Lung (tissue), 12 donors: Measurements from ENCODE around the gene MTA1. TPM values are rescaled to one million over a fixed set of nuclear protein-coding genes. Genes with fewer than 3 reads are reported as not detected.
A peak's percentile ranks its signal among the peaks of the same experiment; 100 is the strongest.

Experiments used
- ATAC-seq: fragments of 200-7000 bp; cut with Tn5 transposase; one replicate; pipeline ENCODE4 v1.9.1; 2020; ENCODE audit warnings: moderate number of reproducible peaks; ENCODE audit not compliant: insufficient read depth, low FRiP score
- DNase-seq, 3 donors: peaks; one replicate each; pipeline ENCODE4 v3.0.0-alpha.2; 2013 to 2017
- H3K27ac ChIP-seq, 2 donors: one replicate each; pipeline ENCODE4 v1.5.1; 2013; ENCODE audit warnings: mild to moderate bottlenecking in 2 of 2, moderate library complexity in 2 of 2, control low read depth in 1 of 2, inconsistent platforms in 1 of 2, low read depth in 1 of 2, low read length in 1 of 2
- H3K27me3 ChIP-seq, 3 donors: one replicate each; pipeline ENCODE4 v1.5.1; 2013; ENCODE audit warnings: low read length in 2 of 3; ENCODE audit not compliant: control insufficient read depth in 3 of 3, insufficient read depth in 3 of 3
- H3K36me3 ChIP-seq, 4 donors: one replicate each; pipeline ENCODE4 v1.5.1; 2013; ENCODE audit warnings: low read length in 4 of 4, mild to moderate bottlenecking in 1 of 4, moderate library complexity in 1 of 4; ENCODE audit not compliant: control insufficient read depth in 4 of 4, insufficient read depth in 4 of 4
- H3K4me1 ChIP-seq, 5 donors: one replicate each; pipeline ENCODE4 v1.5.1; 2013; ENCODE audit warnings: low read length in 5 of 5, mild to moderate bottlenecking in 2 of 5, moderate library complexity in 1 of 5; ENCODE audit not compliant: control insufficient read depth in 5 of 5, insufficient read depth in 5 of 5
- H3K4me3 ChIP-seq: one replicate; pipeline ENCODE4 v1.5.1; 2013; ENCODE audit warnings: mild to moderate bottlenecking, control low read depth, moderate library complexity
- H3K9ac ChIP-seq, 2 donors: one replicate each; pipeline ENCODE4 v1.5.1; 2013; ENCODE audit warnings: low read length in 2 of 2, control low read depth in 1 of 2; ENCODE audit not compliant: insufficient read depth in 1 of 2
- H3K9me3 ChIP-seq, 4 donors: one replicate each; pipeline ENCODE4 v1.5.1; 2013; ENCODE audit warnings: low read length in 3 of 4, mild to moderate bottlenecking in 1 of 4, moderate library complexity in 1 of 4; ENCODE audit not compliant: control insufficient read depth in 4 of 4, insufficient read depth in 3 of 4
- WGBS, 2 donors: extraction: QIAGEN DNeasy Blood & Tissue Kit; methylation state at CpG; one replicate each; pipeline ENCODE4 v1.1.7; 2013; 5-methylcytosine and 5-hydroxymethylcytosine counted together
- polyA plus RNA-seq, 2 donors: library from polyadenylated mRNA; stranded (reverse); fragments of 200-250 nt; gene quantifications; one replicate each; pipeline ENCODE4 v1.2.1, GENCODE V29; 2013
- total RNA-seq, 2 donors: library from RNA; depleted of rRNA in 1 of 2; stranded (reverse); fragments of >200 nt in 1 of 2; gene quantifications; one replicate each; pipeline ENCODE4 v1.2.1, GENCODE V29; 2014 to 2021
- TF ChIP-seq, protein P1 (sequence below): IDR thresholded peaks from 2 replicates; pipeline ENCODE4 v1.5.1; 2012; ENCODE audit warnings: mild to moderate bottlenecking; ENCODE audit errors: control extremely low read depth, extremely low read depth
- donor health status: control.
- donor health status: control.
- donor health status: Bipolar disorder and iron deficiency.
- donor health status: healthy.
- donor health status: DM: yes; HTN: yes; CAD: no.

Gene MTA1
- total and polyA plus RNA-seq, 4 donors = 40.2 to 113 (median 63.6) TPM

DNA sequence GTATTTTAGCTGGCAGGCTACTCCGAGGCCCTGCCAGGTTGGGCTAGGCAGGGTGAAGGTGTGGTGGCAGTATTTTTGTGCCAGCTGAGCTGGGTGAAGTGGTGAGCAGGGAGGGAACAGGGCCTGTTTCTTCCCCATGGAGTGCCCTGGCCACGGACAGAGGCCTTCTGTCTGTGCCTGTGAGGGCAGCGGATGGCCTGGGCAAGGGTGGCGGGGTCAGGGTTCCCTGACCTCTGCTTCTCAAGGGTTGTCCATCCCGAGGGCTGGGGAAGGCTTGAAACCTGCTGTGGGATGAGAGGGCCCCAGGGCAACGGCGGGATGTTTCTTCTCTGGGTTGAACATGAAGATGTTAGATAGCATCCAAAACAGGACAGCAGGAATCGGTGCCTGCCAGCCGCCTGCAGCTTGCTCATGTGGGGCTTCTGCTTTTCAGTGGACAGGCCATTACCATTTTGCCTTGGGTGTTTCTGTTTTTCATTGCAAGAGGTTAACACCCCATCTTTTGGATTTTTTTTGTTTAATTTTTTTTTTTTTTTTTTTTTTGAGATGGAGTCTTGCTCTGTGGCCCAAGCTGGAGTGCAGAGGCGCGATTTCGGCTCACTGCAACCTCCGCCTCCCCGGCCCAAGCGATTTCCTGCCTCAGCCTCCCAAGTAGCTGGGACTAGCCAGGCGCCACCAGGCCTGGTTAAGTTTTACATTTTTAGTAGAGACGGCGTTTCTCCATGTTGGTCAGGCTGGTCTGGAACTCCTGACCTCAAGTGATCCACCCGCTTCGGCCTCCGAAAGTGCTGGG lies 3.3 kb downstream of the MTA1 start:
- peak in 1 of 3 donors; percentile 19 for DNase-seq

DNA sequence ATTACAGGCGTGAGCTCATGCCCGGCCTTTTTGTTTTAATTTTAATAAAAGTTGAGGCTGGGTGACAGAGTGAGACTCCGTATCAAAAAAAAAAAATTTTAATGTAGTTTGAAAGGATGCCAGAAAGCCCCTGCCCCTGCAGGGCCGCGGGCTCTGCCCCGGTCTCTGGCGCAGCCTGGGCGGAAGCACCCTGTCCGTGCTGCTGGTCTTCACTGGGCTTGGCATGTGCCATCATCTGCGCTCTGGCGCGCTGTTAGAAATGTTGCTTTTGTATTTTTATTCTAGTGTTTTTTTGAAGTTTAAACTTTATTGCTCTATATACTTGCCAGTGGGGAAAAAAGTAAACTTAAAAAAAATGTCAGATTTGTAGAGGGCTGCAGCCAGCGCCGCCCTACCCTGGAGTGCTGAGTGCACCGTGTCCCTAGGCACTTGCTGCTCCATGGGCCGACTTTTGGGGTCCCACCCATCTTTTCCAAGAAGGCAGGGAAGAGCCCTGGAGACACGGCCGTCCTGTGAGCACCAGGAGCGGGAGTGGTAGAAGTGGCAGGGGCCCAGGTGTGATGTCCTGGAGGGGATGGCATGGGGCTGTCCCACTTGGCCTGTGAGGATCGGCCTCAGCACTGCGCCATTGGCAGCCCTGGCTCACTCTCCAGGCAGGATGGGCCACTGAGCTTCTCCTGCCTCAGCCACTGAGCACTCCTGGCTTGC lies 4.0 kb downstream of the MTA1 start:
- 95% methylated on average over 21 of the region's 21 CpGs for WGBS, 2 donors
- peaks cover 0 to 30% (median 3%) of the 10 kb centered on the region in 5 donors for H3K4me1 ChIP-seq

More for the DNA sequence above, 3.3 kb downstream of the MTA1 start:
- Histone ChIP-seq H3K4me3 (no peak overlapping the region), H3K9ac (no peak overlapping the region), H3K4me1 (peaks cover 0 to 34% (median 3%) of the 10 kb centered on the region in 5 donors), H3K9me3 (peaks cover 0 to 3% (median 0%) of the 10 kb centered on the region in 4 donors), H3K27me3 (no peaks in the 10 kb centered on the region), H3K36me3 (peaks cover 0 to 19% (median 5%) of the 10 kb centered on the region in 4 donors), H3K27ac (peak overlapping the region; percentile 2 to 21)
- WGBS, 2 donors = 80 to 84% methylated on average over 21 of the region's 21 CpGs
- TF ChIP-seq, protein P1, sequence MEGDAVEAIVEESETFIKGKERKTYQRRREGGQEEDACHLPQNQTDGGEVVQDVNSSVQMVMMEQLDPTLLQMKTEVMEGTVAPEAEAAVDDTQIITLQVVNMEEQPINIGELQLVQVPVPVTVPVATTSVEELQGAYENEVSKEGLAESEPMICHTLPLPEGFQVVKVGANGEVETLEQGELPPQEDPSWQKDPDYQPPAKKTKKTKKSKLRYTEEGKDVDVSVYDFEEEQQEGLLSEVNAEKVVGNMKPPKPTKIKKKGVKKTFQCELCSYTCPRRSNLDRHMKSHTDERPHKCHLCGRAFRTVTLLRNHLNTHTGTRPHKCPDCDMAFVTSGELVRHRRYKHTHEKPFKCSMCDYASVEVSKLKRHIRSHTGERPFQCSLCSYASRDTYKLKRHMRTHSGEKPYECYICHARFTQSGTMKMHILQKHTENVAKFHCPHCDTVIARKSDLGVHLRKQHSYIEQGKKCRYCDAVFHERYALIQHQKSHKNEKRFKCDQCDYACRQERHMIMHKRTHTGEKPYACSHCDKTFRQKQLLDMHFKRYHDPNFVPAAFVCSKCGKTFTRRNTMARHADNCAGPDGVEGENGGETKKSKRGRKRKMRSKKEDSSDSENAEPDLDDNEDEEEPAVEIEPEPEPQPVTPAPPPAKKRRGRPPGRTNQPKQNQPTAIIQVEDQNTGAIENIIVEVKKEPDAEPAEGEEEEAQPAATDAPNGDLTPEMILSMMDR = no peak
- no peak for ATAC-seq

DNA sequence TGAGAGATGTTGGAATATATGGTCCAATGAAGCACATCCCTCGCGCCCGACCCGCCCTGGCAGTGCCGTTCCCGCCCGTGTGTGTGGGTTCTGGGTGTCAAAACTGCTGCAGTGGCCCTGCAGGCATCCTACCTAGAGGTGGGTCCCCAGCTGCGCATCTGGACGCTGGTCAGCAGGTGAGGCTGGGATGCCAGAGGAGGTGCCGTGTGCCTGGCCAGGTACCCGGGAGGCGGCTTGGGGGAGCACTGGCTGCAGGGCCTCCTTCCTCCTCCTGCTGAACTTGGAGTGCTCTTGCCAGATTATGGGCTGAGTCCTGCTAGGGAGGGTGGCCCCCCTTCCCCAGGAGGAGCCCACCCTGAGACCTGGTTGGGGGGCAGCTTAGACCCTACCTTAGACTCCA lies 5.2 kb downstream of the MTA1 start:
- ATAC-seq = no peak
- WGBS, 2 donors = 96 to 97% methylated on average over 12 of the region's 12 CpGs
- no peak overlapping the region for H3K4me3 ChIP-seq
- no peaks in the 10 kb centered on the region for H3K27me3 ChIP-seq
- H3K27ac ChIP-seq = no peak overlapping the region
- peaks cover 0 to 3% (median 0%) of the 10 kb centered on the region in 4 donors for H3K9me3 ChIP-seq
- no peak for DNase-seq
- H3K4me1 ChIP-seq = peaks cover 0 to 22% (median 0%) of the 10 kb centered on the region in 5 donors
- H3K9ac ChIP-seq = no peak overlapping the region
- TF ChIP-seq, protein P1 = no peak
- H3K36me3 ChIP-seq = peaks cover 0 to 19% (median 6%) of the 10 kb centered on the region in 4 donors

More for the DNA sequence above, 4.0 kb downstream of the MTA1 start:
- DNase-seq (no peak), ATAC-seq (no peak)
- no peak overlapping the region for H3K9ac ChIP-seq
- H3K27me3 ChIP-seq = no peaks in the 10 kb centered on the region
- TF ChIP-seq, protein P1 = no peak
- H3K36me3 ChIP-seq = peaks cover 0 to 19% (median 6%) of the 10 kb centered on the region in 4 donors
- peaks cover 0 to 3% (median 0%) of the 10 kb centered on the region in 4 donors for H3K9me3 ChIP-seq
- H3K27ac ChIP-seq = no peak overlapping the region
- H3K4me3 ChIP-seq = no peak overlapping the region
